HEK293 (cell line): ENCODE measurements around the gene GNG7.

ENCODE experiments used
- EGR2 ChIP-seq: fragments of 450-650 bp; formaldehyde crosslinking; IDR thresholded peaks from 2 replicates; pipeline ENCODE4 v1.5.1; 2016; ENCODE audit warnings: low read depth, missing biosample characterization, missing genetic modification characterization
- FEZF1 ChIP-seq: fragments of 450-650 bp; formaldehyde crosslinking; IDR thresholded peaks from 2 replicates; pipeline ENCODE4 v1.5.1; 2016; ENCODE audit warnings: missing biosample characterization, missing genetic modification characterization
- GLIS1 ChIP-seq: fragments of 450-650 bp; formaldehyde crosslinking; IDR thresholded peaks from 2 replicates; pipeline ENCODE4 v1.5.1; 2016; ENCODE audit warnings: missing biosample characterization, missing genetic modification characterization
- KLF1 ChIP-seq: fragments of 450-650 bp; formaldehyde crosslinking; IDR thresholded peaks from 2 replicates; pipeline ENCODE4 v1.5.1; 2016; ENCODE audit warnings: missing biosample characterization, missing genetic modification characterization
- MYNN ChIP-seq: fragments of 450-650 bp; formaldehyde crosslinking; IDR thresholded peaks from 2 replicates; pipeline ENCODE4 v1.5.1; 2016; ENCODE audit warnings: missing biosample characterization, missing genetic modification characterization, borderline replicate concordance
- MZF1 ChIP-seq: fragments of 450-650 bp; formaldehyde crosslinking; IDR thresholded peaks from 2 replicates; pipeline ENCODE4 v1.5.1; 2017; ENCODE audit warnings: missing biosample characterization, missing genetic modification characterization, borderline replicate concordance
- OVOL3 ChIP-seq: fragments of 450-650 bp; formaldehyde crosslinking; IDR thresholded peaks from 2 replicates; pipeline ENCODE4 v1.5.1; 2016; ENCODE audit warnings: missing biosample characterization, missing genetic modification characterization
- SALL2 ChIP-seq: fragments of 450-650 bp; formaldehyde crosslinking; IDR thresholded peaks from 2 replicates; pipeline ENCODE4 v1.5.0; 2017; ENCODE audit warnings: missing biosample characterization, mild to moderate bottlenecking, missing genetic modification characterization, borderline replicate concordance
- YY2 ChIP-seq: fragments of 450-650 bp; formaldehyde crosslinking; IDR thresholded peaks from 2 replicates; pipeline ENCODE4 v1.5.1; 2016; ENCODE audit warnings: missing biosample characterization, missing genetic modification characterization
- ZBTB20 ChIP-seq: fragments of 450-650 bp; formaldehyde crosslinking; IDR thresholded peaks from 2 replicates; pipeline ENCODE4 v1.5.1; 2016; ENCODE audit warnings: missing biosample characterization, missing genetic modification characterization
- ZIC2 ChIP-seq: fragments of 450-650 bp; formaldehyde crosslinking; IDR thresholded peaks from 2 replicates; pipeline ENCODE4 v1.5.1; 2016; ENCODE audit warnings: missing biosample characterization, missing genetic modification characterization
- ZNF221 ChIP-seq: fragments of 450-650 bp; formaldehyde crosslinking; IDR thresholded peaks from 2 replicates; pipeline ENCODE4 v1.5.1; 2017; ENCODE audit warnings: missing biosample characterization, missing genetic modification characterization, borderline replicate concordance
- ZNF239 ChIP-seq: fragments of 450-650 bp; formaldehyde crosslinking; IDR thresholded peaks from 2 replicates; pipeline ENCODE4 v1.5.1; 2016; ENCODE audit warnings: missing biosample characterization, missing genetic modification characterization
- ZNF292 ChIP-seq: fragments of 450-650 bp; formaldehyde crosslinking; IDR thresholded peaks from 2 replicates; pipeline ENCODE4 v1.5.1; 2016; ENCODE audit warnings: low read depth, missing biosample characterization, missing genetic modification characterization, borderline replicate concordance
- ZNF335 ChIP-seq: fragments of 450-650 bp; formaldehyde crosslinking; conservative IDR thresholded peaks from 2 replicates; pipeline ENCODE4 v1.5.1; 2016; ENCODE audit warnings: missing biosample characterization, missing genetic modification characterization
- ZNF354C ChIP-seq: fragments of 450-650 bp; formaldehyde crosslinking; IDR thresholded peaks from 2 replicates; pipeline ENCODE4 v1.5.1; 2016; ENCODE audit warnings: missing biosample characterization, missing genetic modification characterization, low read depth, borderline replicate concordance
- ZNF37A ChIP-seq: fragments of 450-650 bp; IDR thresholded peaks from 2 replicates; pipeline ENCODE4 v1.5.1; 2018; ENCODE audit warnings: missing biosample characterization, missing genetic modification characterization
- ZNF426 ChIP-seq: fragments of 450-650 bp; formaldehyde crosslinking; IDR thresholded peaks from 2 replicates; pipeline ENCODE4 v1.5.1; 2017; ENCODE audit warnings: missing biosample characterization, missing genetic modification characterization, mild to moderate bottlenecking, inconsistent platforms, moderate library complexity
- ZNF510 ChIP-seq: fragments of 450-650 bp; formaldehyde crosslinking; IDR thresholded peaks from 2 replicates; pipeline ENCODE4 v1.5.1; 2018; ENCODE audit warnings: mild to moderate bottlenecking, missing genetic modification characterization, missing biosample characterization; ENCODE audit not compliant: insufficient replicate concordance
- ZNF560 ChIP-seq: fragments of 450-650 bp; formaldehyde crosslinking; IDR thresholded peaks from 2 replicates; pipeline ENCODE4 v1.5.1; 2017; ENCODE audit warnings: missing biosample characterization, missing genetic modification characterization, borderline replicate concordance
- ZNF664 ChIP-seq: fragments of 450-650 bp; formaldehyde crosslinking; IDR thresholded peaks from 2 replicates; pipeline ENCODE4 v1.5.1; 2016; ENCODE audit warnings: missing biosample characterization, missing genetic modification characterization
- ZNF701 ChIP-seq: fragments of 450-650 bp; formaldehyde crosslinking; IDR thresholded peaks from 2 replicates; pipeline ENCODE4 v1.5.1; 2016; ENCODE audit warnings: missing biosample characterization, missing genetic modification characterization
- ZNF76 ChIP-seq: fragments of 450-650 bp; formaldehyde crosslinking; IDR thresholded peaks from 2 replicates; pipeline ENCODE4; 2016; ENCODE audit warnings: low read depth, missing biosample characterization, missing genetic modification characterization, borderline replicate concordance
- ZNF777 ChIP-seq: fragments of 450-650 bp; formaldehyde crosslinking; IDR thresholded peaks from 2 replicates; pipeline ENCODE4 v1.5.1; 2017; ENCODE audit warnings: missing biosample characterization, missing genetic modification characterization, borderline replicate concordance
- ZNF843 ChIP-seq: fragments of 450-650 bp; formaldehyde crosslinking; IDR thresholded peaks from 2 replicates; pipeline ENCODE4 v1.5.1; 2016; ENCODE audit warnings: missing biosample characterization, missing genetic modification characterization
- TF ChIP-seq, protein P1 (sequence below): fragments of 450-650 bp; formaldehyde crosslinking; IDR thresholded peaks from 2 replicates; pipeline ENCODE4 v1.5.1; 2016; ENCODE audit warnings: missing biosample characterization, missing genetic modification characterization
- TF ChIP-seq, protein P2 (sequence below): fragments of 450-650 bp; formaldehyde crosslinking; conservative IDR thresholded peaks from 2 replicates; pipeline ENCODE4 v1.5.1; 2016; ENCODE audit warnings: low read depth, missing biosample characterization, missing genetic modification characterization
- TF ChIP-seq, protein P3 (sequence below): fragments of 450-650 bp; formaldehyde crosslinking; optimal IDR thresholded peaks from 2 replicates; pipeline ENCODE3; 2016; ENCODE audit warnings: missing biosample characterization, mild to moderate bottlenecking, missing genetic modification characterization
- TF ChIP-seq, protein P4 (sequence below): fragments of 450-650 bp; formaldehyde crosslinking; IDR thresholded peaks from 2 replicates; pipeline ENCODE4 v1.5.1; 2016; ENCODE audit warnings: missing biosample characterization, missing genetic modification characterization

The GNG7 gene

DNA sequence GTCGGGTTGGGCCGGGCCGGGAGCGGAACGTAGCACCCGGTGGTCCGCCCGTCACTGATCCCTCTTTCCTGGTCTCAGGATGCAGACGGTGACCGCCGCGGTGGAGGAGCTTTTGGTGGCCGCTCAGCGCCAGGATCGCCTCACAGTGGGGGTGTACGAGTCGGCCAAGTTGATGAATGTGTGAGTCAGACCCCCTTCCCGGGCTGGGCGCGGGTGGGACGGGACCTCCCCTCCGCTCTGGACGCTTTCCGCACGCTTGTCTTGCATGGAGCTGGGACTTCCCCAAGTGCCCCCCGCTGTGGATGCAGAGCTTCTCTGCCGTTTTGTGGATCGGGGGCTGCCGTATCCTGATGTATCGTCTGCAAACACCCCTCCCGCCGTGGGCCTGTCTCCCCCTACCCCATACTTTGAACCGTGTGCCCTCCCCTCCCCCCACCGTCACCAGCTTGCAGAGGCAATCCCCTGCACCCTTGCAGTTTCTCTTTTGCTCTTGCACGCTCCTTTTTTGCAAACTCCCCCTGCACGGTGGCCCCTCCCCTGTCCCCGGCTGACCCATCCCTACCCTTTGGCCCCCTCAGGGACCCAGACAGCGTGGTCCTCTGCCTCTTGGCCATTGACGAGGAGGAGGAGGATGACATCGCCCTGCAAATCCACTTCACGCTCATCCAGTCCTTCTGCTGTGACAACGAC, 225.9 kb downstream of the GNG7 start (continued):
- TF ChIP-seq, protein P1, sequence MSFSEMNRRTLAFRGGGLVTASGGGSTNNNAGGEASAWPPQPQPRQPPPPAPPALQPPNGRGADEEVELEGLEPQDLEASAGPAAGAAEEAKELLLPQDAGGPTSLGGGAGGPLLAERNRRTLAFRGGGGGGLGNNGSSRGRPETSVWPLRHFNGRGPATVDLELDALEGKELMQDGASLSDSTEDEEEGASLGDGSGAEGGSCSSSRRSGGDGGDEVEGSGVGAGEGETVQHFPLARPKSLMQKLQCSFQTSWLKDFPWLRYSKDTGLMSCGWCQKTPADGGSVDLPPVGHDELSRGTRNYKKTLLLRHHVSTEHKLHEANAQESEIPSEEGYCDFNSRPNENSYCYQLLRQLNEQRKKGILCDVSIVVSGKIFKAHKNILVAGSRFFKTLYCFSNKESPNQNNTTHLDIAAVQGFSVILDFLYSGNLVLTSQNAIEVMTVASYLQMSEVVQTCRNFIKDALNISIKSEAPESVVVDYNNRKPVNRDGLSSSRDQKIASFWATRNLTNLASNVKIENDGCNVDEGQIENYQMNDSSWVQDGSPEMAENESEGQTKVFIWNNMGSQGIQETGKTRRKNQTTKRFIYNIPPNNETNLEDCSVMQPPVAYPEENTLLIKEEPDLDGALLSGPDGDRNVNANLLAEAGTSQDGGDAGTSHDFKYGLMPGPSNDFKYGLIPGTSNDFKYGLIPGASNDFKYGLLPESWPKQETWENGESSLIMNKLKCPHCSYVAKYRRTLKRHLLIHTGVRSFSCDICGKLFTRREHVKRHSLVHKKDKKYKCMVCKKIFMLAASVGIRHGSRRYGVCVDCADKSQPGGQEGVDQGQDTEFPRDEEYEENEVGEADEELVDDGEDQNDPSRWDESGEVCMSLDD = no peak; the same call in none of the 2 replicates
- TF ChIP-seq ZNF239 (tag by site-specific recombination) (no peak), ZNF664 (tag by site-specific recombination) (no peak), ZNF777 (tag by site-specific recombination) (no peak), ZNF510 (tag by site-specific recombination) (no peak), ZNF354C (no peak), KLF1 (no peak; the same call in 1 of the 2 replicates), ZNF843 (0 out of 2 replicates have a peak, but pooled peaks have one; percentile 1), MZF1 (tag by site-specific recombination) (no peak), ZNF560 (tag by site-specific recombination) (no peak), FEZF1 (tag by site-specific recombination) (no peak), ZIC2 (tag by site-specific recombination) (peak; percentile 92), YY2 (no peak), ZNF426 (no peak), EGR2 (no peak), ZNF292 (tag by site-specific recombination) (no peak), ZNF221 (tag by site-specific recombination) (no peak), ZNF76 (tag by site-specific recombination) (peak; percentile 12; the same call in 1 of the 2 replicates), ZNF335 (tag by site-specific recombination) (no peak), SALL2 (tag by site-specific recombination) (no peak), ZNF701 (tag by site-specific recombination) (no peak), GLIS1 (tag by site-specific recombination) (peak; percentile 93), ZBTB20 (peak; percentile 9; the same call in 1 of the 2 replicates), MYNN (no peak), ZNF37A (tag by site-specific recombination) (no peak), OVOL3 (tag by site-specific recombination) (no peak)
- TF ChIP-seq, protein P2, sequence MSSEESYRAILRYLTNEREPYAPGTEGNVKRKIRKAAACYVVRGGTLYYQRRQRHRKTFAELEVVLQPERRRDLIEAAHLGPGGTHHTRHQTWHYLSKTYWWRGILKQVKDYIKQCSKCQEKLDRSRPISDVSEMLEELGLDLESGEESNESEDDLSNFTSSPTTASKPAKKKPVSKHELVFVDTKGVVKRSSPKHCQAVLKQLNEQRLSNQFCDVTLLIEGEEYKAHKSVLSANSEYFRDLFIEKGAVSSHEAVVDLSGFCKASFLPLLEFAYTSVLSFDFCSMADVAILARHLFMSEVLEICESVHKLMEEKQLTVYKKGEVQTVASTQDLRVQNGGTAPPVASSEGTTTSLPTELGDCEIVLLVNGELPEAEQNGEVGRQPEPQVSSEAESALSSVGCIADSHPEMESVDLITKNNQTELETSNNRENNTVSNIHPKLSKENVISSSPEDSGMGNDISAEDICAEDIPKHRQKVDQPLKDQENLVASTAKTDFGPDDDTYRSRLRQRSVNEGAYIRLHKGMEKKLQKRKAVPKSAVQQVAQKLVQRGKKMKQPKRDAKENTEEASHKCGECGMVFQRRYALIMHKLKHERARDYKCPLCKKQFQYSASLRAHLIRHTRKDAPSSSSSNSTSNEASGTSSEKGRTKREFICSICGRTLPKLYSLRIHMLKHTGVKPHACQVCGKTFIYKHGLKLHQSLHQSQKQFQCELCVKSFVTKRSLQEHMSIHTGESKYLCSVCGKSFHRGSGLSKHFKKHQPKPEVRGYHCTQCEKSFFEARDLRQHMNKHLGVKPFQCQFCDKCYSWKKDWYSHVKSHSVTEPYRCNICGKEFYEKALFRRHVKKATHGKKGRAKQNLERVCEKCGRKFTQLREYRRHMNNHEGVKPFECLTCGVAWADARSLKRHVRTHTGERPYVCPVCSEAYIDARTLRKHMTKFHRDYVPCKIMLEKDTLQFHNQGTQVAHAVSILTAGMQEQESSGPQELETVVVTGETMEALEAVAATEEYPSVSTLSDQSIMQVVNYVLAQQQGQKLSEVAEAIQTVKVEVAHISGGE (tag by site-specific recombination) = peak; percentile 62
- TF ChIP-seq, protein P3, sequence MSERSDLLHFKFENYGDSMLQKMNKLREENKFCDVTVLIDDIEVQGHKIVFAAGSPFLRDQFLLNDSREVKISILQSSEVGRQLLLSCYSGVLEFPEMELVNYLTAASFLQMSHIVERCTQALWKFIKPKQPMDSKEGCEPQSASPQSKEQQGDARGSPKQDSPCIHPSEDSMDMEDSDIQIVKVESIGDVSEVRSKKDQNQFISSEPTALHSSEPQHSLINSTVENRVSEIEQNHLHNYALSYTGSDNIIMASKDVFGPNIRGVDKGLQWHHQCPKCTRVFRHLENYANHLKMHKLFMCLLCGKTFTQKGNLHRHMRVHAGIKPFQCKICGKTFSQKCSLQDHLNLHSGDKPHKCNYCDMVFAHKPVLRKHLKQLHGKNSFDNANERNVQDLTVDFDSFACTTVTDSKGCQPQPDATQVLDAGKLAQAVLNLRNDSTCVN (tag by site-specific recombination) = no peak
- TF ChIP-seq, protein P4, sequence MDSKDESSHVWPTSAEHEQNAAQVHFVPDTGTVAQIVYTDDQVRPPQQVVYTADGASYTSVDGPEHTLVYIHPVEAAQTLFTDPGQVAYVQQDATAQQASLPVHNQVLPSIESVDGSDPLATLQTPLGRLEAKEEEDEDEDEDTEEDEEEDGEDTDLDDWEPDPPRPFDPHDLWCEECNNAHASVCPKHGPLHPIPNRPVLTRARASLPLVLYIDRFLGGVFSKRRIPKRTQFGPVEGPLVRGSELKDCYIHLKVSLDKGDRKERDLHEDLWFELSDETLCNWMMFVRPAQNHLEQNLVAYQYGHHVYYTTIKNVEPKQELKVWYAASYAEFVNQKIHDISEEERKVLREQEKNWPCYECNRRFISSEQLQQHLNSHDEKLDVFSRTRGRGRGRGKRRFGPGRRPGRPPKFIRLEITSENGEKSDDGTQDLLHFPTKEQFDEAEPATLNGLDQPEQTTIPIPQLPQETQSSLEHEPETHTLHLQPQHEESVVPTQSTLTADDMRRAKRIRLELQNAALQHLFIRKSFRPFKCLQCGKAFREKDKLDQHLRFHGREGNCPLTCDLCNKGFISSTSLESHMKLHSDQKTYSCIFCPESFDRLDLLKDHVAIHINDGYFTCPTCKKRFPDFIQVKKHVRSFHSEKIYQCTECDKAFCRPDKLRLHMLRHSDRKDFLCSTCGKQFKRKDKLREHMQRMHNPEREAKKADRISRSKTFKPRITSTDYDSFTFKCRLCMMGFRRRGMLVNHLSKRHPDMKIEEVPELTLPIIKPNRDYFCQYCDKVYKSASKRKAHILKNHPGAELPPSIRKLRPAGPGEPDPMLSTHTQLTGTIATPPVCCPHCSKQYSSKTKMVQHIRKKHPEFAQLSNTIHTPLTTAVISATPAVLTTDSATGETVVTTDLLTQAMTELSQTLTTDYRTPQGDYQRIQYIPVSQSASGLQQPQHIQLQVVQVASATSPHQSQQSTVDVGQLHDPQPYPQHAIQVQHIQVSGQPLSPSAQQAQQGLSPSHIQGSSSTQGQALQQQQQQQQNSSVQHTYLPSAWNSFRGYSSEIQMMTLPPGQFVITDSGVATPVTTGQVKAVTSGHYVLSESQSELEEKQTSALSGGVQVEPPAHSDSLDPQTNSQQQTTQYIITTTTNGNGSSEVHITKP = peak; percentile 67
